ENCODE data around the gene PTGIS. TPM values are rescaled to one million over a fixed set of nuclear protein-coding genes. Genes with fewer than 3 reads are reported as not detected.

The PTGIS gene
- total RNA-seq, 2 experiments from 2014 or later = 0.21 to 0.43 TPM

- no peak for ATAC-seq
- Mint-ChIP-seq H3K4me3 (no peak overlapping the region), H3K9me3 (ENCODE audit: low read depth) (no peaks in the 10 kb centered on the region), H3K4me1 (no peaks in the 10 kb centered on the region), H3K27me3 (peaks cover 36% of the 10 kb centered on the region), H3K27ac (no peak overlapping the region), H3K36me3 (ENCODE audit: low read depth) (no peaks in the 10 kb centered on the region)
- CTCF ChIA-PET = no interaction called here
- DNase-seq = no peak
- POLR2A ChIA-PET = no interaction called here
- intact Hi-C loops (cut with DNase I, micrococcal nuclease) = no loop called here
These were observed 89.7 kb downstream of the PTGIS start for GRCh38 chr20:49478266-49478665.

- Mint-ChIP-seq H3K4me1 (no peaks in the 10 kb centered on the region), H3K4me3 (no peak overlapping the region), H3K36me3 (ENCODE audit: low read depth) (no peaks in the 10 kb centered on the region), H3K27me3 (peaks cover 36% of the 10 kb centered on the region), H3K27ac (no peak overlapping the region), H3K9me3 (ENCODE audit: low read depth) (no peaks in the 10 kb centered on the region)
- ATAC-seq (no peak), DNase-seq (no peak)
- ChIA-PET CTCF (interaction anchor here (1.4 kb wide), 1 partner anchor 92 kb away, joined by 4 read pairs; no protein-coding TSS in a partner anchor), POLR2A (interaction anchor here (0.7 kb wide), 1 partner anchor 109 kb away, joined by 3 read pairs; no protein-coding TSS in a partner anchor)
- intact Hi-C loops (cut with DNase I, micrococcal nuclease) = no loop called here
These were observed 90.7 kb downstream of the PTGIS start for GRCh38 chr20:49477200-49477599.

- H3K27me3 Mint-ChIP-seq = peaks cover 27% of the 10 kb centered on the region
- ChIA-PET POLR2A (no interaction called here), CTCF (interaction anchor here (0.9 kb wide), 1 partner anchor 9 kb away, joined by 3 read pairs; no protein-coding TSS in a partner anchor)
- no peaks in the 10 kb centered on the region for H3K4me1 Mint-ChIP-seq
- no peaks in the 10 kb centered on the region for H3K36me3 Mint-ChIP-seq (ENCODE audit: low read depth)
- no peak overlapping the region for H3K27ac Mint-ChIP-seq
- H3K9me3 Mint-ChIP-seq (ENCODE audit: low read depth) = no peaks in the 10 kb centered on the region
- intact Hi-C loops (cut with DNase I, micrococcal nuclease) = no loop called here
- no peak overlapping the region for H3K4me3 Mint-ChIP-seq
- no peak for ATAC-seq
- no peak for DNase-seq
These were observed 92.0 kb downstream of the PTGIS start for GRCh38 chr20:49476016-49476355.

GRCh38 chr20:49475292-49476015 is 92.5 kb downstream of the PTGIS start:
- H3K4me3 Mint-ChIP-seq = no peak overlapping the region
- no peaks in the 10 kb centered on the region for H3K36me3 Mint-ChIP-seq (ENCODE audit: low read depth)
- no peaks in the 10 kb centered on the region for H3K4me1 Mint-ChIP-seq
- DNase-seq = no peak
- ChIA-PET POLR2A (interaction anchor here (0.6 kb wide), 1 partner anchor 26 kb away, joined by 3 read pairs; no protein-coding TSS in a partner anchor), CTCF (no interaction called here)
- intact Hi-C loops (cut with DNase I, micrococcal nuclease) = no loop called here
- ATAC-seq = no peak
- no peaks in the 10 kb centered on the region for H3K9me3 Mint-ChIP-seq (ENCODE audit: low read depth)
- peaks cover 26% of the 10 kb centered on the region for H3K27me3 Mint-ChIP-seq
- no peak overlapping the region for H3K27ac Mint-ChIP-seq

- no peak overlapping the region for H3K4me3 Mint-ChIP-seq
- ChIA-PET POLR2A (no interaction called here), CTCF (no interaction called here)
- DNase-seq (no peak), ATAC-seq (no peak)
- H3K36me3 Mint-ChIP-seq (ENCODE audit: low read depth) = no peaks in the 10 kb centered on the region
- H3K27me3 Mint-ChIP-seq = peaks cover 28% of the 10 kb centered on the region
- no peaks in the 10 kb centered on the region for H3K4me1 Mint-ChIP-seq
- intact Hi-C loops (cut with DNase I, micrococcal nuclease) = no loop called here
- H3K27ac Mint-ChIP-seq = no peak overlapping the region
- H3K9me3 Mint-ChIP-seq (ENCODE audit: low read depth) = no peaks in the 10 kb centered on the region
These were observed 96.5 kb downstream of the PTGIS start for GRCh38 chr20:49471397-49471796.

- ATAC-seq = no peak
- Mint-ChIP-seq H3K36me3 (ENCODE audit: low read depth) (no peaks in the 10 kb centered on the region), H3K27ac (no peak overlapping the region), H3K4me1 (no peaks in the 10 kb centered on the region), H3K27me3 (peaks cover 28% of the 10 kb centered on the region), H3K9me3 (ENCODE audit: low read depth) (no peaks in the 10 kb centered on the region), H3K4me3 (no peak overlapping the region)
- intact Hi-C loops (cut with DNase I, micrococcal nuclease) = no loop called here
- no peak for DNase-seq
- ChIA-PET POLR2A (no interaction called here), CTCF (no interaction called here)
These were observed 97.0 kb downstream of the PTGIS start for GRCh38 chr20:49470922-49471321.

GRCh38 chr20:49469060-49469459 is 98.9 kb downstream of the PTGIS start:
- H3K36me3 Mint-ChIP-seq (ENCODE audit: low read depth) = no peaks in the 10 kb centered on the region
- no peaks in the 10 kb centered on the region for H3K9me3 Mint-ChIP-seq (ENCODE audit: low read depth)

GRCh38 chr20:49468412-49468811 is 99.5 kb downstream of the PTGIS start:
- Mint-ChIP-seq H3K4me1 (no peaks in the 10 kb centered on the region), H3K36me3 (ENCODE audit: low read depth) (no peaks in the 10 kb centered on the region), H3K27ac (no peak overlapping the region), H3K9me3 (ENCODE audit: low read depth) (no peaks in the 10 kb centered on the region), H3K4me3 (no peak overlapping the region), H3K27me3 (peaks cover 24% of the 10 kb centered on the region)
- POLR2A ChIA-PET = no interaction called here
- intact Hi-C loops (cut with DNase I, micrococcal nuclease) = no loop called here
- DNase-seq = no peak
- CTCF ChIA-PET = no interaction called here
- no peak for ATAC-seq

More at GRCh38 chr20:49469060-49469459, 98.9 kb downstream of the PTGIS start:
- Mint-ChIP-seq H3K4me1 (no peaks in the 10 kb centered on the region), H3K27me3 (peaks cover 24% of the 10 kb centered on the region), H3K27ac (no peak overlapping the region), H3K4me3 (no peak overlapping the region)
- ATAC-seq (no peak), DNase-seq (no peak)
- intact Hi-C loops (cut with DNase I, micrococcal nuclease) = no loop called here
- CTCF ChIA-PET = no interaction called here
- POLR2A ChIA-PET = no interaction called here

GRCh38 chr20:49466114-49466912 is 101.6 kb downstream of the PTGIS start:
- ChIA-PET CTCF (interaction anchor here (0.8 to 1.6 kb wide), 2 partner anchors 18 to 82 kb away, joined by 4 read pairs; no protein-coding TSS in a partner anchor), POLR2A (no interaction called here)
- Mint-ChIP-seq H3K9me3 (ENCODE audit: low read depth) (no peaks in the 10 kb centered on the region), H3K36me3 (ENCODE audit: low read depth) (no peaks in the 10 kb centered on the region), H3K4me3 (no peak overlapping the region), H3K27me3 (peaks cover 25% of the 10 kb centered on the region), H3K4me1 (no peaks in the 10 kb centered on the region), H3K27ac (no peak overlapping the region)
- DNase-seq (no peak), ATAC-seq (no peak)
- intact Hi-C loops (cut with DNase I, micrococcal nuclease) = no loop called here

GRCh38 chr20:49464556-49464955 is 103.4 kb downstream of the PTGIS start:
- Mint-ChIP-seq H3K9me3 (ENCODE audit: low read depth) (no peaks in the 10 kb centered on the region), H3K36me3 (ENCODE audit: low read depth) (no peaks in the 10 kb centered on the region), H3K4me1 (no peaks in the 10 kb centered on the region), H3K4me3 (no peak overlapping the region), H3K27me3 (peaks cover 19% of the 10 kb centered on the region), H3K27ac (no peak overlapping the region)
- DNase-seq (no peak), ATAC-seq (no peak)
- intact Hi-C loops (cut with DNase I, micrococcal nuclease) = no loop called here
- CTCF ChIA-PET = interaction anchor here (1.6 kb wide), 1 partner anchor 20 kb away, joined by 4 read pairs; no protein-coding TSS in a partner anchor
- POLR2A ChIA-PET = no interaction called here

GRCh38 chr20:49462626-49463025 is 105.3 kb downstream of the PTGIS start:
- Mint-ChIP-seq H3K4me1 (no peaks in the 10 kb centered on the region), H3K27ac (no peak overlapping the region), H3K27me3 (peaks cover 20% of the 10 kb centered on the region), H3K36me3 (ENCODE audit: low read depth) (no peaks in the 10 kb centered on the region), H3K4me3 (no peak overlapping the region), H3K9me3 (ENCODE audit: low read depth) (no peaks in the 10 kb centered on the region)
- ATAC-seq (no peak), DNase-seq (no peak)
- intact Hi-C loops (cut with DNase I, micrococcal nuclease) = no loop called here
- ChIA-PET POLR2A (no interaction called here), CTCF (interaction anchor here (1.2 kb wide), 1 partner anchor 12 kb away, joined by 3 read pairs; no protein-coding TSS in a partner anchor)

Measured in activated CD4-positive, alpha-beta T cell treated with anti-CD3 and anti-CD28 coated beads for 36 hours (primary cell).